Measurements from ENCODE around the gene PRKACB.

Gene PRKACB

GRCh38 chr1:84268346-84268745, 124.3 kb downstream of the PRKACB start:
- TF ChIP-seq TAF1 (IDR thresholded peaks at IDR 0.05; ENCODE audit: low read depth) (no peak), RAD21 (IDR thresholded peaks at IDR 0.05; ENCODE audit: low read depth) (no peak), EP300 (IDR thresholded peaks at IDR 0.05; ENCODE audit: borderline replicate concordance) (no peak), FOXM1 (IDR thresholded peaks at IDR 0.05; ENCODE audit: borderline replicate concordance, low read depth) (no peak), TEAD4 (IDR thresholded peaks at IDR 0.05) (no peak), MAX (IDR thresholded peaks at IDR 0.05) (no peak), EGR1 (IDR thresholded peaks at IDR 0.05) (no peak), ZBTB7A (IDR thresholded peaks at IDR 0.05; ENCODE audit: low read depth) (no peak), NFIC (IDR thresholded peaks at IDR 0.05) (no peak), USF1 (IDR thresholded peaks at IDR 0.05) (no peak), CEBPB (IDR thresholded peaks at IDR 0.05) (no peak), YY1 (IDR thresholded peaks at IDR 0.05; ENCODE audit: low read depth) (no peak), TCF12 (IDR thresholded peaks at IDR 0.05; ENCODE audit: low read depth) (no peak), REST (IDR thresholded peaks at IDR 0.05; ENCODE audit: low read depth) (no peak), CREB1 (IDR thresholded peaks at IDR 0.05; ENCODE audit: low read depth) (no peak)

- TF ChIP-seq CEBPB (IDR thresholded peaks at IDR 0.05) = no peak
- no peak for TF ChIP-seq NFIC (IDR thresholded peaks at IDR 0.05)
- TF ChIP-seq ZBTB7A (IDR thresholded peaks at IDR 0.05; ENCODE audit: low read depth) = no peak
- TF ChIP-seq EGR1 (IDR thresholded peaks at IDR 0.05) = no peak
- no peak for TF ChIP-seq TCF12 (IDR thresholded peaks at IDR 0.05; ENCODE audit: low read depth)
- TF ChIP-seq TEAD4 (IDR thresholded peaks at IDR 0.05) = no peak
- no peak for TF ChIP-seq REST (IDR thresholded peaks at IDR 0.05; ENCODE audit: low read depth)
- no peak for TF ChIP-seq FOXM1 (IDR thresholded peaks at IDR 0.05; ENCODE audit: borderline replicate concordance, low read depth)
- no peak for TF ChIP-seq YY1 (IDR thresholded peaks at IDR 0.05; ENCODE audit: low read depth)
- TF ChIP-seq USF1 (IDR thresholded peaks at IDR 0.05) = no peak
- no peak for TF ChIP-seq CREB1 (IDR thresholded peaks at IDR 0.05; ENCODE audit: low read depth)
- no peak for TF ChIP-seq EP300 (IDR thresholded peaks at IDR 0.05; ENCODE audit: borderline replicate concordance)
- TF ChIP-seq TAF1 (IDR thresholded peaks at IDR 0.05; ENCODE audit: low read depth) = no peak
- no peak for TF ChIP-seq RAD21 (IDR thresholded peaks at IDR 0.05; ENCODE audit: low read depth)
- no peak for TF ChIP-seq MAX (IDR thresholded peaks at IDR 0.05)
Observed at GRCh38 chr1:84269306-84269705, 125.2 kb downstream of the PRKACB start.

- TF ChIP-seq EP300 (IDR thresholded peaks at IDR 0.05; ENCODE audit: borderline replicate concordance) = no peak
- TF ChIP-seq TEAD4 (IDR thresholded peaks at IDR 0.05) = no peak
- TF ChIP-seq EGR1 (IDR thresholded peaks at IDR 0.05) = no peak
- TF ChIP-seq ZBTB7A (IDR thresholded peaks at IDR 0.05; ENCODE audit: low read depth) = no peak
- TF ChIP-seq REST (IDR thresholded peaks at IDR 0.05; ENCODE audit: low read depth) = no peak
- TF ChIP-seq FOXM1 (IDR thresholded peaks at IDR 0.05; ENCODE audit: borderline replicate concordance, low read depth) = no peak
- no peak for TF ChIP-seq MAX (IDR thresholded peaks at IDR 0.05)
- TF ChIP-seq CREB1 (IDR thresholded peaks at IDR 0.05; ENCODE audit: low read depth) = no peak
- no peak for TF ChIP-seq TAF1 (IDR thresholded peaks at IDR 0.05; ENCODE audit: low read depth)
- TF ChIP-seq RAD21 (IDR thresholded peaks at IDR 0.05; ENCODE audit: low read depth) = no peak
- no peak for TF ChIP-seq YY1 (IDR thresholded peaks at IDR 0.05; ENCODE audit: low read depth)
- TF ChIP-seq CEBPB (IDR thresholded peaks at IDR 0.05) = no peak
- TF ChIP-seq NFIC (IDR thresholded peaks at IDR 0.05) = no peak
- TF ChIP-seq USF1 (IDR thresholded peaks at IDR 0.05) = no peak
- TF ChIP-seq TCF12 (IDR thresholded peaks at IDR 0.05; ENCODE audit: low read depth) = no peak
Observed at GRCh38 chr1:84271441-84272151, 127.5 kb downstream of the PRKACB start.

All from Ishikawa (cell line).